ENCODE data around the gene BRCA1.

GRCh38 chr17:43031666-43032065 lies 93.5 kb downstream of the BRCA1 start:
- TF ChIP-seq KDM5A (IDR thresholded peaks at IDR 0.05) (no peak), CHD2 (IDR thresholded peaks at IDR 0.05; ENCODE audit: low read length, partially characterized antibody) (no peak), PBX3 (IDR thresholded peaks at IDR 0.05) (no peak), FOSL2 (IDR thresholded peaks at IDR 0.05) (no peak), FOSL2 (CRISPR knock-in tag; IDR thresholded peaks at IDR 0.05) (no peak), CTCF (IDR thresholded peaks at IDR 0.05) (no peak), MAX (IDR thresholded peaks at IDR 0.05) (no peak), ZSCAN20 (CRISPR knock-in tag; IDR thresholded peaks at IDR 0.05) (no peak)
